ENCODE measurements around the gene C16orf78.

Gene C16orf78, protein sequence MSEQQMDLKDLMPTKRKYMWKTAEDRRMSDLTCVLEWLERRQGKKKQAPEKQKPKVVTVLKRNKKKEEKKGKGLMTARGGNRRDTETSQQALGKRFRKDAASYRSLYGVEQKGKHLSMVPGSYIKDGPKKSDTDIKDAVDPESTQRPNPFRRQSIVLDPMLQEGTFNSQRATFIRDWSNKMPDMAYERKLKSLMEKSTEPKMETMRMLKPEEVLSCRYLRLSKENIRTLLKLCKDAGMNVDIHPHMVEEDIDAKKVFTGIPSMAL

DNA sequence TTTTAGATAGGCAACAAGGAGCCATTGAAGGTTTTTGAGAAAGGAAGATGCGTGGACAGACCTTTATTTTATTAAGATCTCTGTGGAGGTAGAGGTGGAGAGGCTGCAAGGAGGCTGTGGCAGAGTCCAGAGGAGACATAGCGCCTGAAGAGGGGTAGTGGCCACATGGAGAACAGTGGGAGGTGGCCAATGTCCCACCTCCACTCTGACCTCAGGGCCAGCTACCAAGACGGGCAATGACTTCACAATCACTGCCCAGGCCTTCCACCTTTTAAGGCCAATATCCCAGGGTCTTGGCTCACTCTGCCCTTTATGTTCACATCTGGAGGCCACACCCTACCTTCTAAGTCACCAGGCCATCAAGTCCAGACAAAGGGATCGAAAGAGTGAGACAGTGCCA, at the start of gene C16orf78:
C16orf78 (plus strand) TSS at position 301 of the 400 bp plus-strand sequence. CDS start 136 bp downstream, outside the sequence.
- DNase-seq = no peak

DNA sequence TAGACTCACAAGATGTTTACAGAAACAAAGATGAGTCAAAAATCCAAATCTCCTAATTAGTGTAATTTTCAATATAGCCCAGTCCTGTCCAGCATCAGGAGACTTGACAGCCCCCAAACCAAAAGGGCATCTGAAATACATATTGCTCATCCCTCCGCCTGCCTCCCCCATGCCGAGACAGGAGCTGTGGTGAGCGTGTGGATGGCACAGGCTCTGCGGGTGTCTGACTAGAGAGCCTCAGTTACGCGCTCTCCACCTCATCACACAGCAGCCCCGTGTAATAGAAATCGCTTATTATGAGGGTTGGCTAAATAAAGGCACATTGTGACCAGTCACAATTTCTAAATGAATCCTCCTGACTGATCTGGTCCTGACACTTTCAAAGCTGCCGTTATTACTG, 48.9 kb upstream of the C16orf78 start:
- DNase-seq = no peak

DNA sequence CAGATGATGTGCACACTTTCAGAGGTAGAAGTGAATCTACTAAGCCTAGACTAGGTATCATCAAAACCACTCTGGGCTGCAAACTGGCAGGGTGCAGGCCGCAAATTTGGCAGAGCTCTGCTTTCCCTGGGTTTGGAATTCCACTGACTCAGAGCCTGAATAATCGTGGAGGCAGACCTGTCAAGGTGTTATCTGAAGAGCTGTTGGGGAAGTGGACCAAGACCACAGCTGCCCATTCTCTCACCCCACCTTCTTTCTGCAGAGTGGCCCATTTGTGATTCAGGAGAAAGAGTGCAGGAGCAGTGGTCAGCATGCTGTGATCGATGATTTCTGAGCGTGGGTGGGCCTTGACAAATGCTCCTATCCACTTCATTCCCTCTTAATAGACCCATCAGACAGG, 46.1 kb upstream of the C16orf78 start:
- DNase-seq = no peak

DNA sequence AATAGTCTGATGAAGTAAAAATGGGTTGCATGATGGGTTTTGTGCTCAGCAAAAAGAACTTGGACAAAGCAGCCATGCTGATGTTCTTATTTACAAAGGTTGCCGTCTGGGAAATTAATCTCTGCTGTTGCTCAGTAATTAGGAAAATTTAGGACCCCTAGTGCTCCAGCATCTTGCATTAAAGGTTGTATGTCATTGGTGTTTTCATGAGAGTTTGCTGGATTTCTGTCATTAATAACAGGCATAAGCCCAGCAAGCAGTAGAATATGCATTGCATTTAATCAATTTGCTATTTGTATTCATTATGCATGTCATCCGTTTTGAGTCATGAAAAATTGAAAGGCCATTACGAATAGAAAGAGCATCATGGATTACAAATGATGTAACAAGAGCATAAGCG, 45.3 kb upstream of the C16orf78 start:
- DNase-seq = no peak

DNA sequence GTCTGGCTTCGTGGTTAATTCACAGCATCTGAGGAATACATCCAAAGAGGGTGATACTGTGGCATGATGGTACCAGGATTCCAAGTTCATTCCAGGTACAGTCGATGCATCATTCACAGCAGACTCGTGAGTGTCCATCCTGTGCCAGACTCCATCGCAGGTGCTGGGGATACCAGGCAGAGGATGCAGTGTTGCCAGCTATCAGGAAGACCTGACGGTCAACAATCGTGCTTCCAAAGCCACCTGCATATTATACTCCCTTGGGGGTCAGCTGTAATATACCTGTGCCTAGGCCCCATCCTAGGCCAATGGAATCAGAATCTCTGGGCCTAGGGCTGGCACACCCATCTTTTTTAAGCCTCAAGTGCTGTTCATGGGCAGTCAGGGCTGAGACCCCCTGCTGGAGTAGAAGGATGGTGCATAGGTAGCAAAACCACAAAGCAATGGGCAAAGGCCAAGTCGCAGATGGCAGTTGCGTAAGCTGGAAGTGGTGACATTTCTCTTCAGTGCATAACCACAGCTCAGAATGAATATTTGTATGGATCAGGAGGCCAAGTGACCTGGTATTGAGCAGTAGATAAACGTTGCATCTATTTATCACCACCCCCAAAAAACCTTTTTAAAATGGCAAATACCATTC, 42.9 kb upstream of the C16orf78 start:
- peak; percentile 2 for DNase-seq

DNA sequence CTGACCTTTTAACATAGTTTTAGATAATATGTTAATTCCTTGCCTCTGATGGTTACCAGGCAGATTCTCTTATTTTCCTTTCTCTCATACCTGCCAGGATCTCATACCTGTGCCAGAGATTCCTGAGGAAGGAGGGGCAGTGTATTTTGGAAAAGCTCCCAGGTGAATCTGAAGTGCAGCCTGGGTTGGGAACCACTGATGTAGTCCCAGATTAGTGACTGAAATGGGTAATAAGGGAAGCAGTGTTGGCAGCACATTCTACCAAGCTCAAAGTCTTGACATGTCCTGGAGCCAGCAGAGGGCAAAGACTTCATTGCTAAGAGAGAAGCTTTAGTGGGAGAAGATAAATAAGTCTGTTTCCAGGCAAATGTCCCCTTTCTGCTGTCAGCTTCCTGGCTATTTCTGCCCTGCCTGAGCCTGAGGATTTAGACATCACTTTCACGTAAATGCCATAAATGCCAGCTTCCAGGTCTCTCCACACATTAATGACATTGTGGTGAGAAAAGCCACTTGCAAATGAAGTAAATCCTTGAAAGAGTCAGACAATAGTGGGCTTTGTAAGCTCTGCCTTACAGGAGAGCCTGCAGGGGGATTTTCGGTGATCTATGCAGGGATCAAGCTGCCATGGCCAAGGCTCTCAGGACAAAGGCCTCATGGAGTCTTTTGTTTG, 40.9 kb upstream of the C16orf78 start:
- DNase-seq = no peak

DNA sequence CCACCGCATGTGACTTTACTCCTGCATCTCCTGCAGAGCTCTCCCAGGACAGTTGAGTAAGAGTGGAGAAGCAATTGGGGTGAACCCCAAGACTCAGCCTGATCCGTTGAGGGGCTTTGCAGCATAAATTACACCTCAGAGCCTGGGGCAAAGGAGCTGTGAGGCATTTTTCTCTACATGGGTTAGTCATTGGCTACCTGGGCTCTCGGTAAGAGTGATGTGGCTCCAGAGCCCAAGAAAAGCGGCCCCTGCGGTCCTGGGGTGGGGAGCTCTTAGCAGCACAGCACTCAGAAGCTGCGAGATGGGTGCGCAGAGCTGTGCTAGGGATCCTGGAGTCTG, 40.4 kb upstream of the C16orf78 start:
- DNase-seq = no peak

DNA sequence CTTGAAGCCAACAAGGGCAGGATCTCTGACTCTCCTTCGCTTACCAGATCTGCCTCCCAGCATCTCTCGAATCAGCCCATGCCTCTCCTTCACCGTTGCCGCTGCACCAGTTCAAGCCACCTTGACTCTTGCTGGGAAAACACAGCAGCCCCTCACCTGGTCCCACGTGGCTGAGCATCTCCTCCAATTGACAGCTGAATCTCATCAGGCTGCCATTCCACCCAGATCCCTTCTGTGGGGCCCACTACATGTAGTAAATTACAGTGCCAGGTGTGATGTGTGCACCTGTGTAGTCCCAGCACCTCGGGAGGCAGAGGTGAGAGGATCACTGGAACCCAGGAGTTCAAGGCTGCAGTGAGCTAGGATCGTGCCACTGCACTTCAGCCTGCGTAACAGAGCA, 37.8 kb upstream of the C16orf78 start:
- DNase-seq = no peak

DNA sequence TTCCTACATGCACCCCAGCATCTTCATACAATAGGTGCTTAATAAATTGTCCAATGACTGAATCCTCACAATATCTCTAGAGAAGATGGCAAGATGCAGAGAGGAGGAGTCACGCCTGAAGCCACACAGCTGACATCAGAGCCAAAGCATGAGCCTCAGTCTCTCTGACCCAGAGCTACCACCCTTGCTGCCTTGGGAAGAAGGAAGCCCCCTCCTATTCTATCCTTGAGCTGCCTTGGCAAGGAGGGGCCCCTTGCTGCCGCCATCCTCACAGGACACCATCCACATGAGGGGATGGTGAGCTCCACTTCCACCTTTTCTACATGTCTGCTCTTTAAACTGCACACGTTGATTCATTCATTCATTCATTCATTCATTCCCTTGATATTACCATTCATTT, 37.0 kb upstream of the C16orf78 start:
- DNase-seq = no peak

DNA sequence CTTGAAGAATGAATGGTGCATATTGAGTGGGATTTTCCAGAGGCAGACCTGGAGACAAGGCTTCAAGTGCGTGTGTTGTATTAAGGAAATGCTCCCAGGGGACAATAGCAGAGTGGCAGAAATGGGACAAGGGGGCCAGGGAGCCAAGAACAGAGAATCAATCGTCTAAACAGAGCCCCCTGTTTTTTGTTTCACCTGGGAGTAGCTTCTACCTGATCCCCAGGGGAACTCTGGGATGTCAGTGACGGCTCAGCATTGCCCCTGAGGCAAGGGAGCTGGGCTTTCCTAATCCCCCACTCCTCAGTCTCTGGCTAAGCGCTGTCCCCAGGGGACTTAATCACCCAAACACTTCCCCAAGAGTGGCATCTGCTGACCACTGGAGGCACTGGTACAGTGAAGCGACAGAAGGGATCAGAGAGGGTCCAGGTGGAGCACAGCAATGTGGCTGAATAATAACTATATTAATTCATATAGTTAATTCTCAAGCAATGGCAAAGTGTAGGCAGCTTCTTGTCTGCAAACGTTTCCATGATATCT, 35.7 kb upstream of the C16orf78 start:
- DNase-seq = peak; percentile 35

DNA sequence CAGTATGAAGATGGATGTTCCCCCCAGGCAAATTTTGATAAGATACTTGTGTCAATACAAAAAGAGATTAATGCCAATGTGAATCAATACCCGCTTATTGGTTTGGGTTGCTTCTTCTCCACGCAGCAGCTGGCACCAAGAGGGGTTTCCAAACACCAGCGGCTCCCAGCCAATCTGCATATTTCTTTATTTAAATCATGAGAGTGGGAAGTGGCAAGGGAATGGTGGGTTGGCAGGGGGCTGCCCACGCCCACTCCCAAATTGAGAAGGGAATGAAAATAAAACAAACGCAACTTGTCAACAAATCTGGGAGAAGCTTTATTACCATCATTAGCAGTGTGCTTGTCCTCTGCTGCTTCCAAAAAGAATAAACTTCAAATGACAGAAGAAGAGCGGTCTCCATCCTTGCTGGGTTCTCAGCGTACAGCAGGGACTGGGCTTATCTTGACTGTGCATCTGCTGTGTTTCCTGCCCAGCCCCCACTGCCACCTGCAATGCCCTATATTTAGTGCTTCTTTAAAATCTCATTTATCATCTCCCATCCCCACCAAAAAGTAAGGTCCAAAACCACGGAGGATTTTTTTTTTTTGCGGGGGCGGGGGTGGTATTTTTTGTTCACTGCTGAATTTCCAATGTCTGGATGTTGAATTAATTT, 34.9 kb upstream of the C16orf78 start:
- peak; percentile 4 for DNase-seq

DNA sequence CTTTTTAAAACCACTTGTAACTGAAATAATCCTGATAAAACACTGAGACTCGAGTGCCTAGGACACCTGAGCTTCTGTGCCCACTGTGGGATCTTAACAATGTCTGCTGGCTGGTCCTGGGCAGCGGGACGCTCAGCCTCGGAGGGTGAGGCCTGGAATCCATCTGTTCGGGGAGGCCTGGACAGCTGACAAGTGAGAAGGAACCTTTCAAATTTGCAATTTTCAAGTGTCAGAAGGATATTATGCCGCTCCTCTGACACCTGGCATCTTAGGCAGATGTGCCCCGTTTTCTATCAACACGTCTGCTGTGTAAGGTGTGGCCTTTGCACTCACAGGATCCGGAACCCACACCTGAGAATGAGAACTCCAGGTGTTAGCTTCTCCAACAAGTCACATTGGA, 33.1 kb upstream of the C16orf78 start:
- DNase-seq = no peak

DNA sequence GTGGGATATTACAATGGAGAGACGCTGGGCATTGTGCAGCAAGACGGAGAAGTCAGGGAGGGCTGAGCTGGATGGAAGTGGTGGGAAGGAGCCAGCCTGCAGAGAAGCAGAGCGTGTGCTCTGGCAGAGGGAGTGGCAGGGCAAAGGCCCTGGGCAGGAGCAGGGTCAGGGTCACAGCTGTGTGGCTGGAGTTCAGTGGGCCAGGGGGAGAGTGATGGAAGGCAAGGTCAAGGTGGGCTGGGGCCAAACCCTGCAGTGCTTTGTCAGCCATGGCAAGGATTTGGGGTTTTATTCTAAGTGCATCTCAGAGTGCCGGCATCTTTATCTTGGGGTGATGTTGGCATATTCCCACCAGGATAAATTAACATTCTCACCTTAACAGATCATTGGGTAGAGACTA, 31.9 kb upstream of the C16orf78 start:
- DNase-seq = no peak

DNA sequence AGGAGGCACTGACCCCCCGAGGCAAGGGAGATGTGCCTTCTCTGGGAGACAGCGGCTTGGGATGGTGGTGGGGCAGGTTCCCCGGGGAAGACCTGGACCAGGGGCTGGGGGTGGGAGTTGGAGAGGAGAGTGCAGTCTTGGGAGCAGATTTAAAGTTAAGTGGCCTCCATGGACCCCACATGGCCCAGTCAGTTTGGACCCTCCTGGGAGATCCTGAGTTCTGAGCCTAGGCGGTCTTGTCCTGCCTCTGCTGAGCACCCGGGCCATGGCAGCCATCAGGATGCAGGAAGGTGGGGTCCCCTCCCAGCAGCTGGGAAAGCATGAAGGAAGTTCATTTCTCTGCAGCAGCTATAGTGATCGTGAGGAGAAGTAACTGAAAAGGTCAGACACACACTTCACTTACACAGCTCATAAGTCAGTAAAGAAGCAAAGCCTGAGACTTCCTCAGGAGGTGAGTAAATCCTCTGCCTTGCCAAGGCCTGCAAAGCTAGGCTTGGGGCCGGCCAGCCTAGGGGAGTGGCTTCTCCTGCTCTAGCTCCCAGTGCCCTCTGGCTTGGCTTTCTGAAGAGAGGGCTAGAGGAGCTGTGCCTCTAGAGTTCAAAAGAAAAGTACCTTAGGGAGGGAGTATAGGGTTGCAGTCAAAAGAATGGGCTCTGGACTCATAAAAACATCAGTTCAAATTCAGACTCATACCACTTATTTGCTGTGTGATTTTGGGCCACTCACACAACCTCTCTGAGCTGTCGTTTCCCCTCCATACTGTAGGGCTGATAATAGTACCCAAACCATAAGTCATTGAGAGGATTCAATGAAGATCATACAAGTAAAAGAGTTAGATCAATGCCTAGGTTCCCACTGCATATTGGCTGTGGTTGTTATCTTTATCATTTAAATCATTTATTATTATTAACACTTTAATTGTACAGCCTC, 31.0 kb upstream of the C16orf78 start:
- DNase-seq = no peak

DNA sequence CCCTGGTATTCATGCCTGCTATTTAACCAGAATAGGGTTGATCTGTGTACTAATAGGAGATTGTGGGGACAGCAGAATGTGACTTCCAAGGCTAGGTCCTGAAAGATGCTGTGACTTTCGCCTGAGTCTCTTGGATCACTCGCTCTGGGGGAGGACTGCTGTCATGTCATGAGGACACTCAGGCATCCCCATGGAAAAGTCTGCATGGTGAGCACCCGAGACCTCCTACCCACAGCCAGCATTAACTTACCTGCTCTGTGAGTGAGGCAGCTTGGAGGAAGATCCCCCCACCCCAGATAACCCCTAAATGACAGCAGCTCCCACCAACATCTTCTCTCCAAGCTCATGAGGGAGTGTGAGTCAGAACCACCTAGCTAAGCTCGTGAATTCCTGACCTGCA, 30.3 kb upstream of the C16orf78 start:
- no peak for DNase-seq

DNA sequence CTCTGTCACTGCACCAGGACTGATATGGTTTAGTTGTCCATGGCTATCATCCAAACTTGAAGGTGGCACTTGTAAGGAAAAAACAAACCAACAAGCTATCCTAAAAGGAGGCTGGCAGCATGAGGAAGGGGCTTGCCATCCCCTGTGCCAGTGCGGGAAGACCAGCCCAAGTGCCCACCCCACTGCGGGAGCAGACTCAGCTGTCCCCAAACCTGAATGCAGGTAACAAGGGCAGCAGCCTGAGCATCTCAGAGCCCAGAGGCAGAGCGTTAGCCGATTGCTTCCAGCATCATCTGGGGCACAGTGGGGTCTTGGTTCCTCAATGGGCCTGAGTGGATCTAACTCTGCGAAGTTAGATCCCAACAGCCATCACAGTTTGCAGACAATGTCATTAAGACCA, 29.2 kb upstream of the C16orf78 start:
- no peak for DNase-seq

DNA sequence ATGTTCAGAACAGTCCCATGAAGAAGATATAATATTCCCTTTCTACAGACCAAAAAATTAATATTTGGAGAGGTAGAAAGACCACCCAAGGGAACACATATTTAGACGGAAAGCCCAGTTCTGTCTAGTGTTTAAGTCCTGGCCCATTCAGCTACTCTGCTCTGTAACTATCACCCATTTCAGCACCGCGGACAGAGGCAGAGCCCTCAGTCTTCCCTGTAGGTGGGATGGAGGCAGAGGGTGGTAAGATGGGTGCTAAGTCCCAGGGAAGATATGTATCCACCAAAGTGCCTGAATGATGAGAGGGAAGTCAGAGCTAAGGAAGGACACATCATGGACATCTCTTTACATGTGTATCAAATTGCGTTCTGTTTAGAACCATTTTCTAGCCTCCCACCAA, 27.8 kb upstream of the C16orf78 start:
- DNase-seq = no peak

DNA sequence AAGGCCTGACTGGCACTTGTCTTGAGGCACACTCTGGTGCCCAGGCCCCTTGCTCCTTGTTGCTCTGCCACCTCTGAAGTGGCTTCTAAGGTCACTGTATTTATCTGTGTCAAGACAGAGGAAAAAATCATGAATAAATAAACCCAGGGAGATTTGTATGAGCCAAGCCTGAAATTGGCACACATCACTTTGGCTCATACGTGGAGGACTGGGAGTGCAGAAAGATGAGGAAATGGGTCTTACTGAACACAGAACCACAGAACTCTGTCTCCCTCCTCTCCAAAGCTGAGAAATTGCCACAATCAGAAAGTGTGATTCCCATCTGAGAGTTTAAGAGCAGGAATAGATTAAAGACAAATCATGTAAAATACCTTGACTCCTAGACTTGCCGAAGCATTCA, 27.1 kb upstream of the C16orf78 start:
- no peak for DNase-seq

DNA sequence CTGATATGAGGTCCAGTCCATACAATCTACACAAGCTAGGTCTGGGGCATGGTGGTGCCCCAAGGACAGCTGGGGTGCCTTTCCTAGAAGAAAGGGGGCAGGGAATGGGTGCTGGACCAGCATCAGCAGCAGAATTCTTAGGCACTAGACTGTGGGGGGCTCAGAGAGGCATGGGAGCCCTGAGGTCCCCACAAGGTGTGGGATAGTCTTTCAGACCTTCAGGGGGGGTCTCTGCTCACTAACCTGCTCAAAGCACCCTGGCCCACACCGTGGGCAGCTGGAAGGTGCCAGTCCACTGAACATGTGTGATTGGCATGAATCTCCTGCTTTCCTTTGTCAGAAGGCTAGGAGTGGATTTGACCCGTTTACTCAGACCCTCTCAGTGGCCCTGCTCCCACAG, 26.1 kb upstream of the C16orf78 start:
- no peak for DNase-seq

DNA sequence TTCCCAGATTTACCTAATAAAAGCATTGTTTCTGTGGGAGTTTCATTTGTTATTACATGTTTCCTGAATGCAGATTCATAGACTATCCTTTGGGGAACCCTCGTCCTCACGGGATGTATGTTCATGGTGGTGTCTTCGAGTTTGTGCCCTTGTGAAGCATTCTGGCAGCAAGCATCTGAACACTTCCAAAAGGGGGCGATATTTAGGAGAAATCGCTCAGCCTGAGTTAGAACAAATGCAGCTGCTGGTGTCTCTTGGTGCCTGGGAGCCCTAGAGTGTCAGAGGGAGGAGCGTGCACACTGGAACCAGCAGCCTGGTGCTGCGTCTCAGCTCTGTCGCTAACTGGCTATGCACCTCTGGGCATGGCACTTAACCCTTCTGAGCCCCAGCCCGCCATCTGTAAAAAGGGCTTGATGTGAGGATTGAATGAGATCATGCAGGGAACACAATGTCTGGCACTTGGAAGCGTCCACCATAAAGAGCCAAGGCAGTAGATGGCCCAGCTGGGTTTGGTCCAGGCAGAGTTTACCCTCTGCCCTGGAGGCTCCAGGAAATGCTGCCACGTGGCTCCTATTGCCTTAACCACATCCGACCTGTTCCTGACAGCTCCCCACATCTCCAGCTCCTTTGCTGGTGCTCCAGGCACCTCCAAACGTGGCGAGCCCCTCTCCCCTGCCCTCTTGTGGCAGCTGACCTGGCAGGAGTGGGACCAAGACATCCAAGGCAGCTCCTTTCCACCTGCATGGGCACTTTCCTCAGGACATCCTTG, 25.0 kb upstream of the C16orf78 start:
- DNase-seq = no peak

DNA sequence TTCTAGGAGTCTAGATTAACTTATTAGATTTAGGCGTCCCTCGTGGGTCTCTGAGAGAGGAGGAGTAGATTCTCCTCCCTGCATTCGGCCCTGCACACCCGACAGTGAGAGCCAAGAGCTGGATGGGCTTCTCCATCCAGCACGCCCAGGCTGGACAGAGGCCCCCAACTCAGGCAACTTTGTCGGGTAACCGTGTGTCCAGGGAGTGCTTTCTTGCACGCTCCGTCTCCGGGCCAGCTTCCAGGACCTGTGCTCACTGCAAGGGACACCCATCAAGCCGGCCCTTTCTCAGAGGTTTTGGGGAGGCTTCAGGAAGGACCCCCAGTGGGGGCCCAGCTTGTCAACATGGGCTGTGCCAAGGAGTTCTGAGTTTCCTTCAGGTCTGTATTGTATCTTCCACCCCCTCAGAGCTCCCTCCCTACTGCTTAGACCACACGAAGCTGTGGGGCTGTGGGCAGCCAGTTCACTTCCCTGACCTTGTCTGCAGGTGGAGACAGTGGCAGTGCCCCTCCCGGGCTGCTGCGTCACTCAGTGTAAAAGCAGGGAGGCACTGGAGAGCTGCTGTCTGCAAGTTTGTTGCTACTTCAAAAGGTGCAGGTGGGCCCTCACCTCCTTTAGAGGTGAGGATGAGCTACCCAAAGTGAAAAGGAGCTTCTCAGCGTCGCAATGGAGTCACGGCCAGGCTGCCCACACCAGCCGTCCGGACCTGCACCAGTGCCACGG, 24.0 kb upstream of the C16orf78 start:
- DNase-seq = no peak
